GM18909 (cell line): Measurements from ENCODE around the gene SLC27A3.
"Not testable (repeated sequence)": the region's sequence is repeated elsewhere in the genome, so short reads cannot be mapped to it uniquely, and the experiment has no call there.

Experiments
- ATAC-seq: cut with Tn5 transposase; IDR thresholded peaks from one replicate; pipeline ENCODE4 v1.9.1; 2021; ENCODE audit warnings: mild to moderate bottlenecking; ENCODE audit not compliant: unreplicated experiment, poor library complexity

The SLC27A3 gene

DNA sequence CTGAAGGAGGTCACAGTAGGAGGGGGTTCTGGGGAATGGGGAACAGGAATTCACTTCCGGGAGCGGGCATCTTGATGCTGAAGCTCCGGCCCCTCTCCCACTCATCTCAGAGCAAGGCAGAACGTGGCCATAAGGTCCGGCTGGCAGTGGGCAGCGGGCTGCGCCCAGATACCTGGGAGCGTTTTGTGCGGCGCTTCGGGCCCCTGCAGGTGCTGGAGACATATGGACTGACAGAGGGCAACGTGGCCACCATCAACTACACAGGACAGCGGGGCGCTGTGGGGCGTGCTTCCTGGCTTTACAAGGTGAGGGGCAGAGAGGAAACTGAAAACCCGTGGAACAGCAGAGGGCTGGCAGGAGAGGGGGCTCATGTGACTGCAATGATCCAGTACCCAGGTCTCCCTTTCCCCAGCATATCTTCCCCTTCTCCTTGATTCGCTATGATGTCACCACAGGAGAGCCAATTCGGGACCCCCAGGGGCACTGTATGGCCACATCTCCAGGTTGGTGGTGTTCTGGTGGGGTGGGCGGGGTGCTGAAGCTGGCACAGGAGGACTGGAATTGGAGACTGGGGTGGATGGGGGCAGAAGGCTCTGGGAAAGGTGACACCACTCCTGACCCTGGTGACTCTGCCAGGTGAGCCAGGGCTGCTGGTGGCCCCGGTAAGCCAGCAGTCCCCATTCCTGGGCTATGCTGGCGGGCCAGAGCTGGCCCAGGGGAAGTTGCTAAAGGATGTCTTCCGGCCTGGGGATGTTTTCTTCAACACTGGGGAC, 3.0 kb downstream of the SLC27A3 start:
- ATAC-seq: no peak

DNA sequence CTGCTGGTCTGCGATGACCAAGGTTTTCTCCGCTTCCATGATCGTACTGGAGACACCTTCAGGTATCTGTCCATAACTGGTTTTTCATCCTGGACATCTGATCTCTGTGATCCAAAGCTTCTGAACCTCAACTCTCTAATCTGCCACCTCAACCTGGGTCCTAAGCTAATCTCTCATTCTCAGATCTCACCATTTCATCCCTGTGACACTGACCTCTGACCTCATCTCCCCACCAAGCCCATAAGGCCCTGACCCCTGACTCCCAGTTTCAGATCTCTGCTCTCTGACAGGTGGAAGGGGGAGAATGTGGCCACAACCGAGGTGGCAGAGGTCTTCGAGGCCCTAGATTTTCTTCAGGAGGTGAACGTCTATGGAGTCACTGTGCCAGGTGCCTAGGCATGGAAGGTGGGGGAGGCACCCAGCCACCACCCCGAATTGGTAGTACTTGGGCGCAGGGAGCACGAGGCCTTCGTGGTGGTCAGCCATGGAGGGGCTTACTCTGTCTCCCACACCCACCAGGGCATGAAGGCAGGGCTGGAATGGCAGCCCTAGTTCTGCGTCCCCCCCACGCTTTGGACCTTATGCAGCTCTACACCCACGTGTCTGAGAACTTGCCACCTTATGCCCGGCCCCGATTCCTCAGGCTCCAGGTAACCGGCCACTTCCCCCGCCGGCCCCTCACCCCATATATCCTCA, 3.8 kb downstream of the SLC27A3 start:
- ATAC-seq: no peak

DNA sequence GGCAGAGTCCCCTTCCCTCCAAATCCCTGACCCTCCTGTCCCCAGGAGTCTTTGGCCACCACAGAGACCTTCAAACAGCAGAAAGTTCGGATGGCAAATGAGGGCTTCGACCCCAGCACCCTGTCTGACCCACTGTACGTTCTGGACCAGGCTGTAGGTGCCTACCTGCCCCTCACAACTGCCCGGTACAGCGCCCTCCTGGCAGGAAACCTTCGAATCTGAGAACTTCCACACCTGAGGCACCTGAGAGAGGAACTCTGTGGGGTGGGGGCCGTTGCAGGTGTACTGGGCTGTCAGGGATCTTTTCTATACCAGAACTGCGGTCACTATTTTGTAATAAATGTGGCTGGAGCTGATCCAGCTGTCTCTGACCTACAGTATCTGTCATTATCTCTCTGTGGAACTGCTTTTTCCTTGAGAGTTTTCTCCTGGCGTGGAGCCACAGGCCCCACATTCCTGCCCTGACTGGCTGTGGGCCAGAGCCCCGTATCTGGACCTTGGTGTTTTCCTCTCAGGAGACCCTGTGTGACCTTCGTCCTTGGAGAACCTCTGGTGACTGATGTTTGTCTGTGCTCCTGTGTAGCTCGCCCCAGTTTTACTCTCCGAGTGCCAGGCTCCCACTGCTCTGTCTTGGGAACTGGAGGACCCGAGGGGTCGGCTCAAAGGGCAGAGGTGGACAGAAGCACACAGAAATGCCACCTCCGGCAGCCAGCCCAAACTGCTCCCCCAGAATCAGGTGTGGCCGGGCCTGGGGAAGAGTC, 4.8 kb downstream of the SLC27A3 start:
- ATAC-seq: no peak

DNA sequence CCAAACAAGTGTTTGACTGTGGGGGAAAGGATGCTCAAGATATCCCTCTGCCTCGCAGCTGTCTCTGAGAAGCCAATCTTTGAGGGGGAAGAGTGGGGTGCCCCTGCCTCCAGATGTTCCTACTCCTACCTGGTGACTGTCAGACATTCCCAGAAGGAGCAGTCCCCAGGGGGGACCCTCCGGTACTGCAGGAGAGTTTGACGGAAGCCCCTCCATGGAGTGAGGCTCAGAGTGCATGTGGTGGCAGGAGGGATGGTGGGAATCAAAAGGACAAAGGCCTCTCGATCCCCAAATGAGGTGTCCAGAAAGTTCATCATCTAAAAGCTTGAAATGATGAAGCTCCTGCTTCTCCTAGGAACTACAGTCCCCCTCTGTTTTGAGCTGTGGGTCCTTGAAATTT, 5.3 kb downstream of the SLC27A3 start:
- no peak for ATAC-seq

DNA sequence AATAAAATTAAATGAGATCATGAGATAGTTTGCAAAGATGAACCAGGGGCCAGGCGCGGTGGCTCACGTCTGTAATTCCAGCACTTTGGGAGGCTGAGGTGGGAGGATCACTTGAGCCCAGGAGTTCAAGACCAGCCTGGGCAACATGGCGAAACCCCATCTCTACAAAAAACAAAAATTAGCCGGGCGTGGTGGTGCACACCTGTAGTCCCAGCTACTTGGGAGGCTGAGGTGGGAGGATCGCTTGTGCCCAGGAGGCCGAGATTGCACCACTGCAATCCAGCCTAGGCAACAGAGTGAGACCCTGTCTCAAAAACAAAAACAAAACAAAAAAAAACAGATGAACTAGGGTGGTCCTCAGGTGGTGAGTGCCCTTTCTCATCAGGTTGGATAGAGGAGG, 7.4 kb downstream of the SLC27A3 start:
- not testable (repeated sequence) for ATAC-seq

DNA sequence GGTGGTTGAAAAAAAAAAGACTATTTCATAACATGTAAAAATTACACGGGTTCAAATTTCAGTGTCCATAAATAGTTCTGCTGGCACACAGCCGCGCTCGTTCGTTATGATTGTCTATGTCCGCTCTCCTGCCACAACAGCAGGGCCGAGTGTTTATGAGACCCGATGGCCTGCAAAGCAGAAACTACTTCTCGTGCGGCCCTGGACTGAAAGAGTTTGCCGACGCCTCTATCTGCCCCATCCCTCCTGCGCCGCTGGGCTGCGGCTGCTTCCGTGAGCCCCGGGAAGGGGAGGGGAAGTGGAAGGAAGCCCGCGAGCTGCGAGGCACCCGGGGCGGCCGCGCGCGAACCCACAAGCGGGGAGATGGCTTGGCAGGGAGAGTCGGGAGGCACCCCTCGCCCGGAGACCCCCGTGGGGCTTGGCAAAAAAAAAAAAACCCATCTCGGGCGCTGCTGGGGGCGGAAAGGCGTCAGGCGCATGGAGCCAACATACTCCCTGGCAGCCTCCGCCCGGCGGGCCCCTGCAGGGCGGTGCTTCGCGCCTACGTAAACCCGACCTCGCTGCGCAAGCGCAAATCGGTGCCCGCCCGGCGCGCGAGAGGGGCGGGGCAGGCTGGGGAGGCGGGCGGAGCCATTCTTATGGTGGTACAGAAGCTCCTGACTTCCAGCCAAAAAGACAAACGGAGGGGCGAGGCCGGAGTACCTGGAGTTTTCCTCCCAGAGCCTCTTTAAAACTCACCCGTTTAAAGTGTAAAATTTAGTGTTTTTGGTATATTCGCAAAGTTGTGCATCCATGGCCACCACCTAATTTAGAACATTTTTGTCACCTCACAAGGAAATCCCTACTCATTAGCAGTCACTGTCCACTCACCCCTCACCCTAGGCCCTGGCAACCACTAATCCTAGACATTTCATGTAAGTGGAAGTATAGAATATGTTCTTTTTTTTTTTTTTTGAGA, 8.3 kb downstream of the SLC27A3 start:
- ATAC-seq: peak; percentile 91

DNA sequence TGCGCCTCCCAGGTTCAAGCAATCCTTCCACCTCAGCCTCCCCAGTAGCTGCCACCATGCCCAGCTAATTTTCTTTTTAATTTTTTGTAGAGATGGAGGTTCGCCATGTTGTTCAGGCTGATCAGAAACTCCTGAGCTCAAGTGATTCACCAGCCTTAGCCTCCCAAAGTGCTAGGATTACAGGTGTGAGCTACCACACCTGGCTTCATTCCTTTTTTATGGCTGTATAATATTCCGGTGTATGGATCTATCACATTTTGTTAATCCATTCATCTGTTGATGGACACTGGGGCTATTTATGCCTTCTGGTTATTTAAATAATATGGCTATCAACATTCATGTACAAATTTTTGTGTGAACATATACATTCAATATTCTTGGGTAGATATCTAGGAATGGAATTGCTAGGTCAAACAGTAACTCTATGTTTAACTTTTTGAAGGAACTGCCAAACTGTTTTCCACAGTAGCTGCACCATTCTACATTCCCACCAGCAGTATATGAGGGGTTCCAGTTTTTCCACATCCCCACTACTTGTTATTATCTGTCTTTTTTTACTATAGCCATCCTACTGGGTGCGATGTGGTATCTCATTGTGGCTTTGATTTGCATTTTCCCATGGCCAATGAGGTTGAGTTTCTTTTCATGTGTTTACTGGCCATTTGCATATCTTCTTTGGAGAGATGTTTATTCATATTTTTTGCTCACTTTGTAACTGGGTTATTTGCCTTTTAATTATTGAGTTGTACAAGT, 11.0 kb downstream of the SLC27A3 start:
- ATAC-seq: no peak

DNA sequence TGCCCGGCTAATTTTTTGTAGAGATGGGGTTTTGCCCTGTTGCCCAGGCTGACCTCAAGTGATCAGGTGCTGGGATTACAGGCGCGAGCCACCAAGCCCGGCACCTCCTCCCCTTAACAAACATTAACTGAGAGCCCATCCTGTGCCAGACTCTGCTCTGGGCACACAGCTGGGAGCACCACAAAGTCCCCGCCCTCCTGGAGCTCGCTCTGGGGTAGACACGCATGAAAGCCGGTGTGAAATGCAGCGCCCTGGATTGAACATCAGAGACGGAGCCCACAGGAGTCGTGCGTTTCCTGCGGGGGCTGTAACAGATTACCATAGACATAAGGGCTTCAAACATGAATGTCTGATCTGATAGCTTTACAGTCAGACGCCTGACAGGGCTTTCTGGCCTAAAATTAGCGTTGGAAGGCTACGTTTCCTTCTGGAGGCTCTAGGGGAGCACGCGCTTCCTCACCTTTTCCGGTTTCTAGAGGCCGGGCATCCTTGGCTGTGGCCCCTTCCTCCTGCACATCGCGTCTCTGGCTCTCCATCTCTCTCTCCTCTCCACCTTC, 14.3 kb downstream of the SLC27A3 start:
- no peak for ATAC-seq

DNA sequence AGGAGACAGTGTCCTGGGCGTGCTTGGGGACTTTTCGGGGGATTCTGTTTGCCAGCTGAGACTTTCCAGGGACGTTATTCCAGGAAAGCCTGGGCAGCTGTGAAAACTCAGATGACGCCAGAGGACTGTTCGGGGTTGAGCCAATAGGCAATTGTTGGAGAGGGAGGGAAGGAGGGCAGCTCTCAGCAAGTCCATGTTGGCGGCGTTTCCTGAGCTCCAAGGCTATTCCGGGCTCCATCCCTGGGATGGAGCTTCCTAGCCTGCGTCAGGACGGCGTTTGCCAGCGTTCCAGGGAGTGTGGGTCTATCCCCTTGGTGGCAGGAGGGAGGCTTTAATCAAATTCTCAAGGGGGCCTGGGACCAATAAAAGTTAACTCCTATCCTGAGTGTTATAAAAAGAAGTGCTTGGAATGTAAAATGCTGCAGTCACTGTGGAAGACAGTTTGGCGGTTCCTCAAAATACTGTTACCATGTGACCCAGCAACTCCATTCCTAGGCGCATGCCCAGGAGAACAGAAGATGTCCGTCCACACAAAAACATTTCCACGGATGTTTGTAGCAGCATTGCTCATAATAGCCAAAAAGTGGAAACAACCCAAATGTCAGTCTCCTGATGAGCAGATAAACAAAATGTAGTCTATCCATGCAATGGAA, 15.2 kb downstream of the SLC27A3 start:
- ATAC-seq: no peak

DNA sequence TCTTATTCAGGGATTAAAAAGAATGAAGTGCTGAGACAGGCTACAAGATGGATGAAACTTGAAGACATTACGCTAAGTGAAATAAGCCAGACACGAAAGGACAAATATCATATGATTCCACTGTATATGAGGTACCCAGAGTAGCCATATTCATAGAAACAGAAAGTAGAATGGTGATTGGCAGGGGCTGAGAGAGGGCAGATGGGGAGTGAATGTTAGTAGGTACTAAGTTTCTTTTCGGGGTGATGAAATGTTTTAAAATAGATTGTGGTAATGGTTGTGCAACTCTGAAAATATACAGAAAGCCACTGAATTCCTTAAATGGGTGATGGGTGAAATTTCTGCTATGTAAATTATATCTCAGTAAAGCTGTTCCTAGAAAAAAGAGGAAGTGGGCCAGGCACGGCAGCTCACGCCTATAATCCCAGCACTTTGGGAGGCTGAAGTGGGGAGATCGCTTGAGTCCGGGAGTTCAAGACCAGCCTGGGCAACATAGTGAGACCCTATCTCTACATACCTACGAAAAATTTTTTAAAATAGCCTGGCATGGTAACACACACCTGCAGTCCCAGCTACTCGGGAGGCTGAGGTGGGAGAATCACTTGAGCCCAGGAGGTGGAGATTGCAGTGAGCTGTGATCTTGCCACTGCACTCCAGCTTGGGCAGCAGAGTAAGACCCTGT, 15.9 kb downstream of the SLC27A3 start:
- ATAC-seq: peak; percentile 83

DNA sequence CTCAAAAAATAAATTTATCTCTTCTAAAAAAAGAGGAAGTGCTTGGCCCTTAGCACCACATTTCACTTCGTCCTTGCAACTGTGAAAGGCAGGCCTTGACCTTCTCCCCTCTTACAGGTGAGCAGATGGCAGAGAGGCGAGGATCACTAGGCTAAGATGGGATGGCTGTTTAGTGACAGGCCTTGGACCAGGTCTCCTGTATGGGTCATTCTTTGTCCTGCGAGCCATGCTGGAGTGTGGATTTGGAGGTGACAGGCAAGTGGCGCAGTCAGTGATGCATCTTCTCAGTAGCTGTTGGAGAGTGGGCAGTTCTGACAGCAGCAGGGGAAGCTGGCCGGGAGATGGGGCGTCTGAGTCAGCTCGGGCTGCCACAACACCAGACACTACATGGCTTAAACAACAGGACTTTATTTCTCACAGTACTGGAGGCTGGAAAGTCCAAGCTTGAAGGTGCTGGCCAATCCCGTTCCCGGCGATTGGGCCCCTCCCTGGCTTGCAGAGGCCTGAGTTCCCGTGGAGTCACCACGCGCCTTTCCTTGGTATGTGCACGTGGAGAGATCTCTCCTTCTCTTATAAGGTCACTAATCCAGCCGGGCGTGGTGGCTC, 16.5 kb downstream of the SLC27A3 start:
- ATAC-seq: peak; percentile 23

DNA sequence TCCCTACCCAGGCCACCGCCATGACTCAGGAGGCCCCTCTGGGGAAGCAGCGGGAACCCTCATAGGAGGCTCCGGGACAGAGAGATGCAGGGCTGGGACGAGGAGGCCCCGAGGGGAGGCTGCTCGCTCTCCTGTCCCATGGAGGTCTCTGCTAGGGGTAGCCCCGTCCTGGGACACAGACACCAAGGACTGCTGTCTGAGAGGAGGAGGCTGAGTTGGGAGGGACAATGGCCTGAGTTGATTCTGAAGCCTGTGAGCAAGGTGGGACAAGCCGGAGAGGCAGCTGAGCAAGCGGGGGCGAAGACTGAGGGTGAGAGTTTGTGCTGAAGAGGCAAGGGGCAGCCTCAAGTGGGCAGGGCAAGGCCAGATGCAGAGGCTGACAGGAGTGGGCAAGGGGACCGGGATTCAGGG, 17.4 kb downstream of the SLC27A3 start:
- ATAC-seq: no peak

DNA sequence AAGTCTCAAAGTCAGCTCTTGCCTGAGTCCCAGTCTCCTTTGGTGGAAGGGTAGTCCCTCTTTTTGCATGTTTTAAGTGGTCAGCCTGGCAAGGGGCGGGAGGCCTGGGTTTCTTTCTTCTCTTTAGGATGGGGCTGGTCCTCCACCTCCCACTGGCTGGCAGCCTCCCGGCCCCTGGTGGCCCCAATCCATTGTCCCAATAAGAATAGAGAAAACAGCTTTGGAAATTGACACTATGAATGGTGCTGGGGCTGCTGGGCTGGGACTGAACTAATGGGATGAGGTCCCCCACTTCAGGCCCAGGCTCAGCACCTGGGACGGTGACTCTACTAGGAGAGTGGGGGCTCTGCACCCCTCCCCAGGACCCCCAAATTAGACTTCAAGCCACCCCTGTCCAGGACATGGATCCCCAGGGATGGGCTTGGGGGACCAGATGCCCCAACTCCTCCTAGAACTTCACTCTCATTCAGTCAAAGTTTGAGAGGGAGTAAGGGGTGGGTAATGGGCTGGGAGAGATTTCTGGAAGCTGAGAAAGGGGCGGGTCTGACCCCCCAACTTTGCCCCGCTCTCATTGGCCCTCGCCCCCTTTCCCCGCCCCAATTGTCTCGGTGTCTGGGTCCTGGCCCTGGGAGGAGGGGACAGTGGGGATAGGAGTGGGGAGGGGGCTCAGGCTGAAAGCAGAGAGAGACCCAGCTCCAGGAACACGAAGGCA, 18.2 kb downstream of the SLC27A3 start:
- ATAC-seq: no peak

DNA sequence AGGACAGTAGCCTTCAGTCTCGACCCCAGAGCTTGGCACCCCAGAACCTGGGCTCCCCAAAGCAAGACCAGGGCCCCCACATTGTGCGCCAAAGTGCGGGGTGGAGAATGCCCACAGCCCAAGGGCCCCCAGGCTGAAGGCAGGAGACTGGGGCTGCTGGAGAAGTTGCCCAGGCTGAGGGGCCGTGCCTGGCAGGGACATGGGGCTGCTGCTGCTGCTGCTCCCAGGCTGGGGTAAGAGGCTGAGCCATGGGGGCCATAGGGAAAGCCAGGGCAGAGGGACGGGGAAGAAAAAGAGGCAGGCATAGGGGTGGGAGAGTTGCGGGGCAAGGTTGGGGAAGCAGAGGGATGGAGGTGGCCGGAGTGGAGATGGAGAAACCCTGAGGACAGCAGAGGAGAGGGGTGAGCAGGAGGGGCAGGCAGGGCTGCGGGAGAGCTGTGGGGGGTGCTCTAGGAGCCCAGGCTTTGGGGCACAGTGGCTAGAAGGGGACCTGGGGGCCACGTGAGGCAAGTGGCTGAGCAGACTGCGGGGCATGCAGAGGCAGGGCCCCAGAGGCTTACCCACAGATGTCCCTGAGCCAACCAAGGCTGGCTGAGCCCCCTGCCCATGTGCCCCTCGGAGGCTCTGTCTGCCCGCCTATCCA, 18.9 kb downstream of the SLC27A3 start:
- ATAC-seq: no peak

DNA sequence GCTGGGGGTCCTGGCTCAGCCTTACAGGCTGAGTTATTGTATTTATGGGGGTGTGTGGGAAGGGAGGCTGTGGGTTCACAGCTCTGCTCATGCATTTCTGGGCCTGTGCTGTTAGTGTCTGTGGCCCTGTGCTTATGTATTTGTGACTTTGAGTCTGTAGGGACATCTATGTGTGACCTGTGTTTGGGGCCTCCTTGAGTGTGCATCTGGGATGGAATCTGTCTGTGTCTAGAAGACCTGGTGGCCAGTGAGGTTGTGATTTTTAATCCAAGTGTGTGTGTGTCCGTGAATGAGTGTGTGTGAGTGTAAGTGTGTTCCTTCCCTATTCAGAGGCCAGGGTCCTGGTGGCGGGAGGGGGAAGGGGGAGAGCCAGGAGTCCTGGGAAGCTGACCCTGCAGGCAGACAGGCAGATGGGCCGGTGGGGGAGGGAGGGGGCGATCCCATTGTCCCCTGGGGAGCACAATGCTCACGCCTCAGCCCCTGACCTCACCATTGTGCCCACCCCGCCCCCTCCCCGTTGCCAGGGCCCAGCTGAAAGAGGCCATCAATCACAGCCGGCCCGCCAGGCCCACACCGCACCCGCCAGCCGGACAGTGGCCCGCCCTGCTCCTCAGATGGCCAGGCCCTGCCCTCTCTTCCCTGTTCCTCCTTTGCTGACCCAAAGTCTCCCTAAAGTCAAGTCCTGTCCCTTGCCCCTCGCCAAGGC, 19.6 kb downstream of the SLC27A3 start:
- ATAC-seq: no peak

DNA sequence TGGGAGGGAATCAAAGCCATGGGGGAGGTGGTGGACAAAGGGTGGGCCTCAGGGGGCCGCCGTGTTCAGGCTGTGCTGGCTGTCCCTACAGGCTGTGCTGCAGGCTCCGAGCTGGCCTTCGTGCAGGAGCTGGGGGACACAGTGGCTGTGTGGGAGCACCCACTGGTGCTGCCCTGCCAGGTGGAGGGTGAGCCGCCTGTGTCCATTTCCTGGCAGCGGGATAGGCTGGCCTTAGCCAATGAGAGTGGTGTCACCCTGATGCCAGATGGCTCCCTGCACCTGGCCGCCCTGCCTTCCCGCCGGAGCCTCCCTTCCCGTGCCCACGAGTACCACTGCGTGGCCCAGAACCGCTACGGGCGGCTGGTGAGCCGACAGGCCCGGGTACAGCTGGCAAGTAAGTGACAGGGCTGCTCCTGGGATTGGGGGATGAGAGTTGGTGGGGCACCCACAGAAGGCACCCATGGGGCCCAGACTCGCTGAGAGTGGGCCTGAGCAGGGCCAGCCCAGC, 20.2 kb downstream of the SLC27A3 start:
- no peak for ATAC-seq
